Endothelial cell (in vitro differentiated cells): ENCODE results near the gene PLEKHM2. TPM values are rescaled to one million over a fixed set of nuclear protein-coding genes. Genes with fewer than 3 reads are reported as not detected.

ENCODE experiments used
- DNase-seq: peaks from one replicate; pipeline ENCODE4 v3.0.0; 2021; ENCODE audit warnings: low spot score
- H3K27ac Mint-ChIP-seq: one replicate; pipeline ENCODE4 v1.8.0; 2021; ENCODE audit warnings: mixed read lengths, inconsistent platforms; ENCODE audit not compliant: unreplicated experiment
- H3K27me3 Mint-ChIP-seq: one replicate; pipeline ENCODE4 v1.8.0; 2021; ENCODE audit warnings: mild to moderate bottlenecking, moderate library complexity, mixed read lengths, inconsistent platforms; ENCODE audit not compliant: unreplicated experiment
- H3K36me3 Mint-ChIP-seq: one replicate; pipeline ENCODE4 v1.8.0; 2021; ENCODE audit warnings: mild to moderate bottlenecking, low read depth, mixed read lengths, inconsistent platforms; ENCODE audit not compliant: unreplicated experiment
- H3K4me1 Mint-ChIP-seq: one replicate; pipeline ENCODE4 v1.8.0; 2021; ENCODE audit warnings: mild to moderate bottlenecking, mixed read lengths, inconsistent platforms; ENCODE audit not compliant: unreplicated experiment
- H3K4me3 Mint-ChIP-seq: one replicate; pipeline ENCODE4 v1.8.0; 2021; ENCODE audit warnings: mild to moderate bottlenecking, mixed read lengths, inconsistent platforms; ENCODE audit not compliant: unreplicated experiment
- H3K9me3 Mint-ChIP-seq: one replicate; pipeline ENCODE4 v1.8.0; 2021; ENCODE audit warnings: mixed read lengths, inconsistent platforms; ENCODE audit not compliant: unreplicated experiment
- CTCF ChIP-seq: fragments of 200-600 bp; sonication (generic); IDR thresholded peaks from one replicate; pipeline ENCODE4 v1.5.0; 2021; ENCODE audit warnings: antibody characterized with exemption; ENCODE audit not compliant: unreplicated experiment
- total RNA-seq: library from RNA; stranded (reverse); fragmentation: NEBNext Ultra II Directional; extraction: Animal tissue kit (Norgen Biotek cat#: 25700); gene quantifications from one replicate; pipeline ENCODE4 v1.2.1, GENCODE V29; 2021; ENCODE audit not compliant: unreplicated experiment

The PLEKHM2 gene
- total RNA-seq, 1 donor from 2014 or later, result 82.3 TPM

GRCh38 chr1:15727866-15728534 lies 43.9 kb downstream of the PLEKHM2 start:
- H3K4me3 Mint-ChIP-seq, result peak overlapping the region; percentile 37
- no peak for DNase-seq
- no peak for TF ChIP-seq CTCF

DNA sequence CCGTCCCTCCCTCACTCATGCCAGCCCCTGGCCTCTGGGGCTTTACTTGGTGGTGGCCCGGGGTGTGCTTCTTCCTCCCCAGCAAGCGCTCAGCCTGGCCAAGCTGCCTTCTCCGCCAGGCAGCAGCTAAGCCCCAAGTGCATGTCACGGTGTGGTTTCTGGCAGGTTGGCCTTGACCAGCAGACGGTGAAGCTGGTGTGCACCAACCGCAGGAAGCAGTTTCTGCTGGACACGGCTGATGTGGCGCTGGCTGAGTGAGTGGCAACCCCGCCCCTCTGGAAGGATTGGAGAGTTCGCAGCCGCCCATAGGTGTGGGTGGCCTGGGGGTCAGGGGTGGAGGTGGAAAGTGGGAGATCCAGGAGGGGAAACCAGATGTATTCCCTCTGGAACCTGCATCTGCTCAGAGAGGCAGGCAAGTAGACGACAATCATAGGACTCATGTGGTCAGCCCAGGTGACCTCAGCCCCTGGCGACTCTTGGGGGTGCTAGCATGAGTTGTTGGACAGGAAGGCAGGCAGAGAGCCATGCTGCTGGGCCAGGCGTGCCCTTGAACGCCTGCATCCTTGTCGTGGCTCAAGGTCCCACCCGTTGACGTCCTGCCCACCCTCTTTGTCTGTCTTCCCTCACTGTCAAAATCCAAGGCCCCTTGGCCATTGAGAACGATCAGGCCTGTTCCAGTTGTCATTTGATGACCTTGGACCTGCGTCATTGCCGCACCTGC lies 45.0 kb downstream of the PLEKHM2 start:
- DNase-seq, result no peak
- Mint-ChIP-seq H3K9me3 (no peaks in the 10 kb centered on the region), H3K27me3 (peaks cover 9% of the 10 kb centered on the region), H3K27ac (no peak overlapping the region), H3K4me3 (peak overlapping the region; percentile 67), H3K36me3 (peaks cover 33% of the 10 kb centered on the region), H3K4me1 (no peaks in the 10 kb centered on the region)
- TF ChIP-seq CTCF, result no peak

More at GRCh38 chr1:15727866-15728534, 43.9 kb downstream of the PLEKHM2 start:
- no peaks in the 10 kb centered on the region for H3K9me3 Mint-ChIP-seq
- no peak overlapping the region for H3K27ac Mint-ChIP-seq
- peaks cover 30% of the 10 kb centered on the region for H3K36me3 Mint-ChIP-seq
- H3K4me1 Mint-ChIP-seq, result no peaks in the 10 kb centered on the region
- H3K27me3 Mint-ChIP-seq, result peaks cover 8% of the 10 kb centered on the region

DNA sequence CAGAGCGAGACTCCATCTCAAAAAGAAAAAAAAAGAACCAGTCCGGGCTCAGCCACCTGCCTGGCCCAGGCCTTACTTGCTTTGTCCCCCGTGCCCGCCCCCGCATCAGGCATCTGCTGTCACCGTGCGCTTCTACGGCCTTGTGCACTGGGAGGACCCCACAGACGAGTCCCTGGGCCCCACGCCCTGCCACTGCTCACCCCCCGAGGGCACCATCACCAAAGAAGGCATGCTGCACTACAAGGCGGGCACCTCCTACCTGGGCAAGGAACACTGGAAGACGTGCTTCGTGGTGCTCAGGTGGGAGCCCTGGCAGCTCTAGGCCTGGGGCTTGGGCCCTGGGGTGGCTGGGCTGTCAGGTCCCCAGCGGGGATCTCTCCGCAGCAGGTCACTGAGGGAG lies 46.3 kb downstream of the PLEKHM2 start:
- Mint-ChIP-seq H3K27ac (no peak overlapping the region), H3K27me3 (peaks cover 11% of the 10 kb centered on the region), H3K9me3 (no peaks in the 10 kb centered on the region), H3K36me3 (peaks cover 29% of the 10 kb centered on the region), H3K4me1 (no peaks in the 10 kb centered on the region), H3K4me3 (no peak overlapping the region)
- no peak for TF ChIP-seq CTCF
- DNase-seq, result no peak

- peaks cover 11% of the 10 kb centered on the region for H3K27me3 Mint-ChIP-seq
- no peak for TF ChIP-seq CTCF
- peaks cover 26% of the 10 kb centered on the region for H3K36me3 Mint-ChIP-seq
- DNase-seq, result no peak
- H3K27ac Mint-ChIP-seq, result no peak overlapping the region
- no peaks in the 10 kb centered on the region for H3K9me3 Mint-ChIP-seq
- no peak overlapping the region for H3K4me3 Mint-ChIP-seq
- H3K4me1 Mint-ChIP-seq, result no peaks in the 10 kb centered on the region
These were observed 46.8 kb downstream of the PLEKHM2 start for GRCh38 chr1:15730936-15731335.
